Brain microvascular endothelial cell (primary cell): ENCODE results near the gene XRCC5.
"Not testable (repeated sequence)": the region's sequence is repeated elsewhere in the genome, so short reads cannot be mapped to it uniquely, and the experiment has no call there.

Experiments
- DNase-seq: peaks from one replicate; pipeline ENCODE4 v3.0.0-alpha.2; 2020
- H3K27ac ChIP-seq: fragments of 250-450 bp; sonication (Bioruptor Pico); 2 replicates; pipeline ENCODE4 v1.5.1; 2020; ENCODE audit warnings: mild to moderate bottlenecking, moderate library complexity
- H3K27me3 ChIP-seq: fragments of 250-450 bp; sonication (Bioruptor Pico); replicated peaks from 2 replicates; pipeline ENCODE4 v1.5.1; 2020; ENCODE audit warnings: mild to moderate bottlenecking
- H3K36me3 ChIP-seq: fragments of 250-450 bp; sonication (Bioruptor Pico); replicated peaks from 2 replicates; pipeline ENCODE4 v1.5.1; 2020; ENCODE audit warnings: mild to moderate bottlenecking
- H3K4me3 ChIP-seq: 2 replicates; pipeline ENCODE4 v1.5.1; 2011; ENCODE audit warnings: low read depth, mild to moderate bottlenecking, control low read depth, low read length, moderate library complexity
- CTCF ChIP-seq: IDR thresholded peaks from 2 replicates; pipeline ENCODE4 v1.5.1; 2011; ENCODE audit warnings: low read depth, mild to moderate bottlenecking, moderate library complexity, low read length, control low read depth, inconsistent platforms; ENCODE audit errors: missing control alignments
- in situ Hi-C: cut with HindIII; loops from 2 replicates; pipeline ENCODE4 v1.10.0; 2017; ENCODE audit warnings: low sequenced_read_pairs, low pct_ligation_motif_present

XRCC5 gene

GRCh38 chr2:216139884-216140283 lies 30.7 kb downstream of the XRCC5 start:
- TF ChIP-seq CTCF, result peak; percentile 52
- Histone ChIP-seq H3K27ac (no peak overlapping the region), H3K4me3 (no peak overlapping the region), H3K36me3 (peaks cover 84% of the 10 kb centered on the region), H3K27me3 (no peaks in the 10 kb centered on the region)
- in situ Hi-C loops, result no loop called here
- no peak for DNase-seq

GRCh38 chr2:216141516-216141915 lies 32.4 kb downstream of the XRCC5 start:
- peaks cover 84% of the 10 kb centered on the region for H3K36me3 ChIP-seq
- in situ Hi-C loops, DNase-seq, H3K4me3 ChIP-seq, H3K27me3 ChIP-seq, H3K27ac ChIP-seq: not testable (repeated sequence)

GRCh38 chr2:216142540-216142939 lies 33.4 kb downstream of the XRCC5 start:
- in situ Hi-C loops, result no loop called here
- Histone ChIP-seq H3K27ac (no peak overlapping the region), H3K36me3 (peaks cover 85% of the 10 kb centered on the region), H3K4me3 (no peak overlapping the region), H3K27me3 (no peaks in the 10 kb centered on the region)
- TF ChIP-seq CTCF, result no peak
- peak; percentile 31 for DNase-seq

GRCh38 chr2:216144372-216144771 lies 35.2 kb downstream of the XRCC5 start:
- in situ Hi-C loops, result no loop called here
- no peak overlapping the region for H3K27ac ChIP-seq
- no peak for TF ChIP-seq CTCF
- H3K4me3 ChIP-seq, result no peak overlapping the region
- H3K27me3 ChIP-seq, result no peaks in the 10 kb centered on the region
- DNase-seq, result no peak
- H3K36me3 ChIP-seq, result peaks cover 82% of the 10 kb centered on the region

GRCh38 chr2:216144857-216145256 lies 35.7 kb downstream of the XRCC5 start:
- TF ChIP-seq CTCF, result no peak
- Histone ChIP-seq H3K36me3 (peaks cover 82% of the 10 kb centered on the region), H3K27ac (no peak overlapping the region), H3K4me3 (no peak overlapping the region), H3K27me3 (no peaks in the 10 kb centered on the region)
- no peak for DNase-seq
- in situ Hi-C loops, result no loop called here

- peaks cover 86% of the 10 kb centered on the region for H3K36me3 ChIP-seq
Observed at GRCh38 chr2:216146573-216146972, 37.4 kb downstream of the XRCC5 start.

More at GRCh38 chr2:216146573-216146972, 37.4 kb downstream of the XRCC5 start:
- Histone ChIP-seq H3K27ac (no peak overlapping the region), H3K27me3 (no peaks in the 10 kb centered on the region), H3K4me3 (no peak overlapping the region)
- no peak for TF ChIP-seq CTCF
- DNase-seq, result no peak
- in situ Hi-C loops, result no loop called here
